OCI-LY1 (cell line): ENCODE measurements around the gene SEC24C.

ENCODE experiments used
- CTCF ChIP-seq: fragments of 200-600 bp; sonication (generic), shearing (Covaris generic); IDR thresholded peaks from 2 replicates; pipeline ENCODE4 v1.5.1; 2017; ENCODE audit warnings: mild to moderate bottlenecking, antibody characterized with exemption, low read length, moderate library complexity, mixed read lengths
- EZH2 ChIP-seq: fragments of 200-600 bp; sonication (generic), shearing (Covaris generic); IDR thresholded peaks from 2 replicates; pipeline ENCODE4 v1.8.0; 2017; ENCODE audit warnings: borderline replicate concordance, mixed run types, mild to moderate bottlenecking, antibody characterized with exemption, low read length, moderate library complexity, mixed read lengths

- TF ChIP-seq CTCF (no peak), EZH2 (no peak)
These were observed 42.3 kb downstream of the SEC24C start for GRCh38 chr10:73786512-73786885.
